Ovary (tissue), 1 donor: ENCODE measurements around the gene THOC2.
"Not testable (repeated sequence)": the region's sequence is repeated elsewhere in the genome, so short reads cannot be mapped to it uniquely, and the experiment has no call there.

ENCODE experiments used
- EP300 ChIP-seq: sonication (generic); formaldehyde crosslinking; IDR thresholded peaks from one replicate; pipeline ENCODE4 v1.6.1; 2017; ENCODE audit warnings: antibody characterized with exemption
- POLR2A ChIP-seq: fragments of 450-650 bp; IDR thresholded peaks from one replicate; pipeline ENCODE4 v1.6.1; 2017; ENCODE audit warnings: antibody characterized with exemption, mild to moderate bottlenecking, moderate library complexity

GRCh38 chrX:123656507-123656906 lies 76.3 kb downstream of the THOC2 start:
- not testable (repeated sequence) for TF ChIP-seq EP300, POLR2A
